Measurements from ENCODE around the gene VGLL4. TPM values are rescaled to one million over a fixed set of nuclear protein-coding genes. Genes with fewer than 3 reads are reported as not detected.

Gene VGLL4
- total RNA-seq, 2 experiments from 2014 or later: 54.4 to 60.2 TPM

DNA sequence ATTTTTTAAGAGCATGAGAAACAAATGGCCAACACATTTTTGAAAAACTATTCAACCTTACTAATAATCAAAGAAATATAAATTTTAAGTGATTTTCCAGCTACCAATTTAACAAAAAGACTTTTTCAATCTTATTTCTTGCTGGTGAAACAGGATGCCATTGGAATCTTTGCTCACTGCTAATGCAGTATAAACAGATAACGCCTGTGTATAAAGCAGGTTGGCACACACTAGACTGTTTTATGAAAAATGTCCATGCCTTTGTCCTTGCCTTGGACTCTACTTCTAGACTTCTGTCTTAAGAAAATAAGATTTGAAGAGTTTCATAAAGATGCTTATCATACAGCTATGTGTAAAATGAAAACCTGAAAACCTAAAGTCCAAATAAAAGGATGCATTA is 5.0 kb upstream of the VGLL4 start:
- TF ChIP-seq, protein P1, sequence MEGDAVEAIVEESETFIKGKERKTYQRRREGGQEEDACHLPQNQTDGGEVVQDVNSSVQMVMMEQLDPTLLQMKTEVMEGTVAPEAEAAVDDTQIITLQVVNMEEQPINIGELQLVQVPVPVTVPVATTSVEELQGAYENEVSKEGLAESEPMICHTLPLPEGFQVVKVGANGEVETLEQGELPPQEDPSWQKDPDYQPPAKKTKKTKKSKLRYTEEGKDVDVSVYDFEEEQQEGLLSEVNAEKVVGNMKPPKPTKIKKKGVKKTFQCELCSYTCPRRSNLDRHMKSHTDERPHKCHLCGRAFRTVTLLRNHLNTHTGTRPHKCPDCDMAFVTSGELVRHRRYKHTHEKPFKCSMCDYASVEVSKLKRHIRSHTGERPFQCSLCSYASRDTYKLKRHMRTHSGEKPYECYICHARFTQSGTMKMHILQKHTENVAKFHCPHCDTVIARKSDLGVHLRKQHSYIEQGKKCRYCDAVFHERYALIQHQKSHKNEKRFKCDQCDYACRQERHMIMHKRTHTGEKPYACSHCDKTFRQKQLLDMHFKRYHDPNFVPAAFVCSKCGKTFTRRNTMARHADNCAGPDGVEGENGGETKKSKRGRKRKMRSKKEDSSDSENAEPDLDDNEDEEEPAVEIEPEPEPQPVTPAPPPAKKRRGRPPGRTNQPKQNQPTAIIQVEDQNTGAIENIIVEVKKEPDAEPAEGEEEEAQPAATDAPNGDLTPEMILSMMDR (IDR thresholded peaks at IDR 0.05): no peak
- Mint-ChIP-seq H3K27me3 (no peaks in the 10 kb centered on the region), H3K4me3 (no peak overlapping the region), H3K9me3 (no peaks in the 10 kb centered on the region), H3K36me3 (ENCODE audit: low read depth) (no peaks in the 10 kb centered on the region), H3K27ac (no peak overlapping the region), H3K4me1 (ENCODE audit: low read depth) (peaks cover 12% of the 10 kb centered on the region)
- ChIA-PET POLR2A (no interaction called here), CTCF (interaction anchor here (1.3 to 3.7 kb wide), 3 partner anchors 15 to 412 kb away, joined by 3 to 43 read pairs (median 6); no protein-coding TSS in a partner anchor)
- ATAC-seq: no peak
- DNase-seq: no peak
- intact Hi-C loops (cut with micrococcal nuclease): loop anchor here (10.0 kb wide), 1 partner anchor 94 kb away; no protein-coding TSS in a partner anchor

DNA sequence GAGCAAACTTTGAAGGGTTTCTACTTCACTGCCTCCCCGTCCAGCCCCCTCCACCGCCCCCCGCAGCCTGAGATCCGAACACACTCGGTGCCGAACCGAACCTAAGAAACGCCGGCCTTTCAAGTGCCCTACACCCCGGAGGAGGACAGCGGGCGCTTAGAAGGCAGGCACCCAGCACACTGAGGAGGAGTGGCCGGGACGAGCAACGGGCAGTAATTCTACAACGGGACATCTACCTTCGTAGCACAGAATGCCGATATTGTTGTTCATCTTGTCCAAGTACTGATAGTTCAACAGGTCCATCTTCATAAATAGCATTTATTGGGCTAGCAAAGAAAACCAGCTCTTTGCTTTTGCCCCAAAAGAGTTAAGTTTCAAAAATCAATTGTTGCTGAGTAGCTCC is 513 bp downstream of the VGLL4 start:
- POLR2A ChIA-PET: interaction anchor here (0.7 to 1.8 kb wide), 2 partner anchors 17 to 162 kb away, joined by 3 to 10 read pairs; no protein-coding TSS in a partner anchor
- peak overlapping the region; percentile 97 for H3K27ac Mint-ChIP-seq
- ATAC-seq (peak; percentile 13), DNase-seq (peak; percentile 37)
- peaks cover 36% of the 10 kb centered on the region for H3K36me3 Mint-ChIP-seq (ENCODE audit: low read depth)
- TF ChIP-seq, protein P1 (IDR thresholded peaks at IDR 0.05): no peak
- no peaks in the 10 kb centered on the region for H3K27me3 Mint-ChIP-seq
- H3K9me3 Mint-ChIP-seq: no peaks in the 10 kb centered on the region
- CTCF ChIA-PET: interaction anchor here (1.1 kb wide), 1 partner anchor 8 kb away, joined by 4 read pairs; no protein-coding TSS in a partner anchor
- H3K4me3 Mint-ChIP-seq: peak overlapping the region; percentile 94
- intact Hi-C loops (cut with micrococcal nuclease): loop anchor here (2.0 to 10.0 kb wide), 3 partner anchors 16 to 88 kb away; no protein-coding TSS in a partner anchor
- peaks cover 36% of the 10 kb centered on the region for H3K4me1 Mint-ChIP-seq (ENCODE audit: low read depth)

DNA sequence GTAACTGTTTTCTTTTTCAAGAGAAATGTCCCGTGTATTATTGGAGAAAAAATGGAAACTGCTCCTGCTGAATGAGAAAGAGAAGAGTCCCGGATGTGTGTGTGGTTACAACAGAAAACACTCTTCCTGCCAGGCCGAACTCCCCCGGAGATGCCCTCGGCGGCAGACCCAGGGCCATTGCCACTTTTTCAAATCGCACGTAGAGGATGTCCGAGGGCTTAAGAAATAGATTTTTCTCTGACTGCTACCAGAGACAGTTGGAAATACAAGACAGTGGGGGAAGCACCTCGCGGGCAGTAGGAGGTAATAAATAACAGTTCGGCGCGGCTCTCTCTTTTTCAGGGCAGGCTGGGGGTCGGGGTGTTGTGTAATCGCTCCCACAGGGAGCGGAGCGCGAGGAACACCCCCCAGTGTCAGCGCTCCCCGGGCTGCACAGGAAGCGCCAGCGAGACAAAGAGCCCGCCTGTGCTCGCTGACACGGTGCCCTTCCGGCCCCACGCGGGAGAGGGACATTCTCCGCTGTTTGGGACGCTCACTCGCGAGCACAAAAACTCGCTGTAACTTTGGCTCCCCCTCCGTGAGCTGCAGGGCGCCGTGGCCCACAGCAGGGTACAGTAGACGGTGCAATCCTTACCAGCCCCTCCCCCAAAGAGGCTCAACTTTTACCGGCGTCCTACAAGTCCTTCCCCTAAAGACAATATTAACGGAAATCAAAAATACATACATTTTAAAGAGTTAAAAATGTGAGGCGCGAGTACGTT is 1.1 kb downstream of the VGLL4 start:
- DNase-seq: peak; percentile 85
- Mint-ChIP-seq H3K9me3 (no peaks in the 10 kb centered on the region), H3K4me1 (ENCODE audit: low read depth) (peaks cover 42% of the 10 kb centered on the region), H3K36me3 (ENCODE audit: low read depth) (peaks cover 36% of the 10 kb centered on the region), H3K4me3 (peak overlapping the region; percentile 94), H3K27ac (peak overlapping the region; percentile 97), H3K27me3 (no peaks in the 10 kb centered on the region)
- TF ChIP-seq, protein P1 (IDR thresholded peaks at IDR 0.05): no peak
- peak; percentile 78 for ATAC-seq
- ChIA-PET POLR2A (interaction anchor here (0.7 to 1.8 kb wide), 2 partner anchors 16 to 163 kb away, joined by 3 to 10 read pairs; no protein-coding TSS in a partner anchor), CTCF (interaction anchor here (1.1 kb wide), 1 partner anchor 9 kb away, joined by 4 read pairs; no protein-coding TSS in a partner anchor)
- intact Hi-C loops (cut with micrococcal nuclease): loop anchor here (2.0 to 10.0 kb wide), 3 partner anchors 16 to 88 kb away; no protein-coding TSS in a partner anchor

DNA sequence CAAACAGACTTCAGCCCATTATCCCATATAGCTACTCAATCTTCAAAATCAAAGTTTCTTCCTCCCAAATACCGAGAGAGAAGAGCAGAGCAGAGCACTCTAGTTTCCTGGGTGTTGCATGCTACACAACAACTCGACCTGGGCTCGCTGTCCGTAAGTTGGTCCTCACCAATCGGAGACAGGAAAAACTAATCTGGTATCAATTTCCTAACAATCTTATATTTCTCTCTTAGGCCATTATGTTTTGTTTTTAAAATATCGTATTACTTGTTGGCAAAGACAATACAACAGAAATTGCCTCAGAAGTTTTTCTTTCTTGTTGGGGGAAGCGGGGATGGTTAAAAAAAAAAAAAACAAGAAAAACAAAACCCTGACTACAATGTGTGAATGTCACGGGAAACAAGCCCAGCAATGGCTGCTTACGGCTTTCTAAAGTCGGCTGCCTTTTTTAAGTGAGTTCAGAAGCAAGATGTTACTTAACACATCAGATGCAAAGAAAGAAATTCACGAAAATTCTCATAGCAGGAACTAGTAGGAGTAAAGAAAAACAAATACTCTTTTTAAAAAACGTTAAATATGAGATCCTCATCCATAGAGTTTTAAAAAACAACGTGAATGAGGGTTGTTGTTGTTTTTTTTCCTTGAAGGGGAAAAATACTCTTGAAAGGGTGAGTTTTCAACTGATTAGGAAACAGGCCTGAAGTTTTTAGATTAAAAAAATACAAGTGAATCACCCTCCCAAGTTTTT is 1.9 kb downstream of the VGLL4 start:
- TF ChIP-seq, protein P1 (IDR thresholded peaks at IDR 0.05): no peak
- H3K9me3 Mint-ChIP-seq: no peaks in the 10 kb centered on the region
- H3K36me3 Mint-ChIP-seq (ENCODE audit: low read depth): peaks cover 36% of the 10 kb centered on the region
- no peaks in the 10 kb centered on the region for H3K27me3 Mint-ChIP-seq
- ATAC-seq (no peak), DNase-seq (peak; percentile 35)
- peak overlapping the region; percentile 97 for H3K27ac Mint-ChIP-seq
- intact Hi-C loops (cut with micrococcal nuclease): loop anchor here (2.0 to 10.0 kb wide), 3 partner anchors 15 to 87 kb away; no protein-coding TSS in a partner anchor
- CTCF ChIA-PET: interaction anchor here (2.1 kb wide), 1 partner anchor 16 kb away, joined by 9 read pairs; no protein-coding TSS in a partner anchor
- POLR2A ChIA-PET: interaction anchor here (1.1 to 1.2 kb wide), 2 partner anchors 15 to 85 kb away, joined by 3 to 5 read pairs; no protein-coding TSS in a partner anchor
- peaks cover 47% of the 10 kb centered on the region for H3K4me1 Mint-ChIP-seq (ENCODE audit: low read depth)
- H3K4me3 Mint-ChIP-seq: peak overlapping the region; percentile 94

All from activated CD8-positive, alpha-beta T cell treated with anti-CD3 and anti-CD28 coated beads for 36 hours (primary cell).